Measurements from ENCODE around the gene RSRC1. TPM values are rescaled to one million over a fixed set of nuclear protein-coding genes. Genes with fewer than 3 reads are reported as not detected.

Gene RSRC1
- total and polyA plus RNA-seq, 8 donors, result 7.7 to 19.9 (median 10.2) TPM

GRCh38 chr3:158552124-158552523, 442.2 kb downstream of the RSRC1 start:
- DNase-seq (no peak), FAIRE-seq (no peak), ATAC-seq (no peak)
- intact Hi-C loops (cut with DNase I), result no loop called here
- 65 to 67% methylated on average over 2 of the region's 2 CpGs for WGBS, 2 donors
- no peak for TF ChIP-seq CTCF (IDR thresholded peaks at IDR 0.05)
- H3K36me3 ChIP-seq, result no peaks in the 10 kb centered on the region
- H3K27me3 ChIP-seq, result no peaks in the 10 kb centered on the region
- H3K27ac ChIP-seq, result no peak overlapping the region
- no peaks in the 10 kb centered on the region for H3K4me1 ChIP-seq
- H3K9me3 ChIP-seq, result no peaks in the 10 kb centered on the region
- no peak overlapping the region for H3K4me3 ChIP-seq

GRCh38 chr3:158559504-158559903, 449.6 kb downstream of the RSRC1 start:
- Histone ChIP-seq H3K27me3 (no peaks in the 10 kb centered on the region), H3K9me3 (peaks cover 0 to 3% (median 0%) of the 10 kb centered on the region in 4 donors), H3K27ac (no peak overlapping the region), H3K36me3 (no peaks in the 10 kb centered on the region), H3K4me3 (no peak overlapping the region), H3K4me1 (no peaks in the 10 kb centered on the region)
- 70 to 83% methylated on average over 4 of the region's 4 CpGs for WGBS, 2 donors
- no peak for ATAC-seq
- no peak for TF ChIP-seq CTCF (IDR thresholded peaks at IDR 0.05)
- intact Hi-C loops (cut with DNase I), result no loop called here
- no peak for FAIRE-seq
- DNase-seq, result no peak

- H3K9me3 ChIP-seq, result peaks cover 0 to 3% (median 0%) of the 10 kb centered on the region in 4 donors
- no peak overlapping the region for H3K4me3 ChIP-seq
Observed at GRCh38 chr3:158560979-158561378, 451.1 kb downstream of the RSRC1 start.

DNA sequence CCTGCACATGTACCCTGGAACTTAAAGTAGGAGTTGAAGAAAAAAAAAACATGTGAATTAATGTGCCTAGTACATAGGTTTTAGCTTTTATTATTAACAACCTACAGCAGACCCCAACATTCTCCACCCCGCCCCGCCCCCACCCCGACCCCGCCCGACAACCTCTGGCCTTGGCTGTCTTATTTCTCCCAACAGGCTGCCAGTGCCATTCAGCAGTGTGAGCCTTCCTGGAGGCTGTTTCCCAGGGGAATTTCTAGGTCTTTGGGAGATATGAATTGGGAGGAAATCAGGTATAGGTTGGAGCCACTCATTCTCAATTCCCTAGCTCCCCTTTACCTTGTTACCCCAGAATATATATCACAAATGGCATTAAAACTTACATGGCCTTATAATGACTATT, 452.8 kb downstream of the RSRC1 start:
- TF ChIP-seq CTCF (IDR thresholded peaks at IDR 0.05), result no peak
- peaks cover 0 to 3% (median 0%) of the 10 kb centered on the region in 4 donors for H3K9me3 ChIP-seq
- H3K4me1 ChIP-seq, result no peaks in the 10 kb centered on the region
- no peaks in the 10 kb centered on the region for H3K36me3 ChIP-seq
- no peak overlapping the region for H3K27ac ChIP-seq
- FAIRE-seq (no peak), ATAC-seq (no peak), DNase-seq (no peak)
- 66 to 67% methylated on average over 5 of the region's 5 CpGs for WGBS, 2 donors
- intact Hi-C loops (cut with DNase I), result no loop called here
- H3K27me3 ChIP-seq, result no peaks in the 10 kb centered on the region
- H3K4me3 ChIP-seq, result no peak overlapping the region

More at GRCh38 chr3:158560979-158561378, 451.1 kb downstream of the RSRC1 start:
- Histone ChIP-seq H3K27me3 (no peaks in the 10 kb centered on the region), H3K36me3 (no peaks in the 10 kb centered on the region), H3K27ac (no peak overlapping the region), H3K4me1 (no peaks in the 10 kb centered on the region)
- TF ChIP-seq CTCF (IDR thresholded peaks at IDR 0.05), result no peak
- intact Hi-C loops (cut with DNase I), result no loop called here
- ATAC-seq (no peak), FAIRE-seq (no peak), DNase-seq (no peak)
- WGBS, 2 donors, result 93 to 100% methylated on average over 1 of the region's 1 CpG

GRCh38 chr3:158563076-158563475, 453.2 kb downstream of the RSRC1 start:
- no peak for ATAC-seq
- H3K27ac ChIP-seq, result no peak overlapping the region
- TF ChIP-seq CTCF (IDR thresholded peaks at IDR 0.05), result no peak
- no peaks in the 10 kb centered on the region for H3K4me1 ChIP-seq
- H3K4me3 ChIP-seq, result no peak overlapping the region
- intact Hi-C loops (cut with DNase I), result no loop called here
- peaks cover 0 to 3% (median 0%) of the 10 kb centered on the region in 4 donors for H3K9me3 ChIP-seq
- no peaks in the 10 kb centered on the region for H3K27me3 ChIP-seq
- FAIRE-seq, result no peak
- no peaks in the 10 kb centered on the region for H3K36me3 ChIP-seq
- no peak for DNase-seq
